Measurements from ENCODE around the gene TANC1. TPM values are rescaled to one million over a fixed set of nuclear protein-coding genes. Genes with fewer than 3 reads are reported as not detected.

The TANC1 gene
- total and polyA plus RNA-seq, 2 donors (not counting 3 experiments of a cell fraction or from before 2014, with no cell fraction given): 58.9 to 99.4 TPM

GRCh38 chr2:158990397-158991214, 22.2 kb downstream of the TANC1 start:
- DNase-seq (ENCODE audit: low read depth, low spot score): no peak

More at GRCh38 chr2:158990397-158991214, 22.2 kb downstream of the TANC1 start:
- no TSS peak for BruUV-seq (replicated peaks)
- ChIA-PET POLR2A (interaction anchor here (0.7 kb wide), 1 partner anchor 98 kb away, joined by 3 read pairs; no protein-coding TSS in a partner anchor), CTCF (interaction anchor here (0.6 to 5.8 kb wide), 2 partner anchors 8 to 37 kb away, joined by 4 to 53 read pairs; no protein-coding TSS in a partner anchor)
- Histone ChIP-seq H3K27ac (ENCODE audit: insufficient read depth, low read depth, low read length) (no peak overlapping the region), H3K9me1 (replicated peaks; ENCODE audit: control insufficient read depth, extremely low read depth, insufficient read depth, low read length) (no peaks in the 10 kb centered on the region), H2AFZ (ENCODE audit: low read depth, low read length) (no peak overlapping the region), H3K36me3 (ENCODE audit: control insufficient read depth in 2 of 2, extremely low read depth in 1 of 2, insufficient read depth in 2 of 2, low read length in 2 of 2) (no peaks in the 10 kb centered on the region), H3K79me2 (ENCODE audit: control insufficient read depth, insufficient read depth, low read length) (peaks cover 92% of the 10 kb centered on the region), H3K9me3 (replicated peaks; ENCODE audit: control insufficient read depth, insufficient read depth, low read length) (no peaks in the 10 kb centered on the region), H4K20me1 (replicated peaks; ENCODE audit: control insufficient read depth, extremely low read depth, insufficient read depth, low read length) (peaks cover 18% of the 10 kb centered on the region), H3K27me3 (ENCODE audit: control insufficient read depth in 2 of 2, insufficient read depth in 2 of 2, low read length in 2 of 2) (no peaks in the 10 kb centered on the region), H3K4me3 (replicated peaks in 1 of 3; ENCODE audit: insufficient read depth in 1 of 3, low read depth in 1 of 3, low read length in 3 of 3) (no peak overlapping the region), H3K4me2 (ENCODE audit: insufficient read depth, low read length) (no peak overlapping the region), H3K4me1 (ENCODE audit: control insufficient read depth, extremely low read depth, insufficient read depth, low read length) (peaks cover 2% of the 10 kb centered on the region), H3K9ac (replicated peaks; ENCODE audit: extremely low read depth, insufficient read depth, low read length) (no peak overlapping the region)
- intact Hi-C loops (cut with micrococcal nuclease): no loop called here
- no peak for FAIRE-seq
- no peak for TF ChIP-seq EZH2 (IDR thresholded peaks at IDR 0.05; ENCODE audit: borderline replicate concordance, low read depth, low read length, severe bottlenecking)
- TF ChIP-seq MAX (IDR thresholded peaks at IDR 0.05; ENCODE audit: insufficient read depth, insufficient read length): no peak
- TF ChIP-seq CTCF (IDR thresholded peaks at IDR 0.05; ENCODE audit: extremely low read depth in 1 of 2, insufficient read depth in 1 of 2, low read depth in 1 of 2, low read length in 2 of 2): no peak
- no peak for TF ChIP-seq POLR2A (IDR thresholded peaks at IDR 0.05; ENCODE audit: low read depth, low read length)
- TF ChIP-seq FOS (IDR thresholded peaks at IDR 0.05; ENCODE audit: borderline replicate concordance, insufficient read depth, low read length): no peak
- TF ChIP-seq POLR2AphosphoS5 (IDR thresholded peaks at IDR 0.05; ENCODE audit: insufficient read depth, low read depth, low read length): no peak
- no peak for TF ChIP-seq GATA2 (IDR thresholded peaks at IDR 0.05; ENCODE audit: insufficient read depth, insufficient read length, low read depth, low read length)
- TF ChIP-seq JUN (IDR thresholded peaks at IDR 0.05; ENCODE audit: borderline replicate concordance, insufficient read depth, insufficient read length, low read depth): no peak
- no peak for TF ChIP-seq MYC (IDR thresholded peaks at IDR 0.05; ENCODE audit: low read depth, low read length)
- dilution Hi-C loops (cut with MboI; ENCODE audit: extremely low pct_ligation_motif_present, low sequenced_read_pairs): no loop called here
